HUES64 (cell line): ENCODE results near the gene GAN.
"Not testable (repeated sequence)": the region's sequence is repeated elsewhere in the genome, so short reads cannot be mapped to it uniquely, and the experiment has no call there.

Experiments
- H3K27ac ChIP-seq: 2 replicates; pipeline ENCODE4 v1.7.0; 2013; ENCODE audit warnings: low read depth, low read length, inconsistent platforms
- H3K27me3 ChIP-seq: 2 replicates; pipeline ENCODE4 v1.6.1; 2013; ENCODE audit warnings: mild to moderate bottlenecking, low read length; ENCODE audit not compliant: insufficient read depth
- H3K36me3 ChIP-seq: 2 replicates; pipeline ENCODE4 v1.6.1; 2013; ENCODE audit warnings: mild to moderate bottlenecking, low read length; ENCODE audit not compliant: insufficient read depth
- H3K4me1 ChIP-seq: 2 replicates; pipeline ENCODE4 v1.6.1; 2013; ENCODE audit warnings: mild to moderate bottlenecking, low read length, moderate library complexity; ENCODE audit not compliant: insufficient read depth
- H3K4me3 ChIP-seq: 2 replicates; pipeline ENCODE4 v1.5.1; 2013; ENCODE audit warnings: mild to moderate bottlenecking, low read length, moderate library complexity
- H3K9ac ChIP-seq: 2 replicates; pipeline ENCODE4 v1.6.1; 2013; ENCODE audit warnings: mild to moderate bottlenecking, low read depth, low read length
- H3K9me3 ChIP-seq: 2 replicates; pipeline ENCODE4 v1.6.1; 2013; ENCODE audit warnings: low read depth, low read length; ENCODE audit not compliant: insufficient read depth
- WGBS: fragments of 150-250, 120-280 bp; methylation state at CpG from one replicate; pipeline ENCODE4 v1.1.7; 2013; ENCODE audit warnings: missing lambda C conversion rate; 5-methylcytosine and 5-hydroxymethylcytosine counted together

The GAN gene

GRCh38 chr16:81415751-81416150, 101.0 kb downstream of the GAN start:
- H3K27me3 ChIP-seq, result no peaks in the 10 kb centered on the region
- 21% methylated on average over 11 of the region's 11 CpGs for WGBS
- H3K36me3 ChIP-seq, result no peaks in the 10 kb centered on the region
- no peaks in the 10 kb centered on the region for H3K9me3 ChIP-seq
- no peak overlapping the region for H3K27ac ChIP-seq
- H3K9ac ChIP-seq, result no peak overlapping the region
- H3K4me3 ChIP-seq, result no peak overlapping the region
- H3K4me1 ChIP-seq, result peaks cover 21% of the 10 kb centered on the region

DNA sequence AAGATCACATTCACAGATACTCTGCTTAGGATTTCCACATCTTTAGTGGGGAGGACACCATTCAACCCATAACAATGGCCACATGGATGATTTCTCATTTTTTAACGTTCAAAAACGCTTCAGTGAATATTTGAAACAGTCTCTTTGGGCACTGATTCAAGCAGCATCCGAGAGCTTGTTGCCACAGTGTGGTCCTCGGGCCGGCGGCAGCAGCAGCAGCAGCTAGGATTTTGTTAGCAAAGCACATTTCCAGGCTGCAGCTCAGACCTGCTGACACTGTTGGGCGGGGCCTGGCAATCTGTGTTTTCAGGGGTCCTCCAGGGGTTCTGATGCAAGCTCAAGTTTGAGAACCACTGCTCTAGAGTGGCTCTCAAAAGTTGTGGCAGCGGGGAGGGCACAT, 102.0 kb downstream of the GAN start:
- H3K4me3 ChIP-seq, result no peak overlapping the region
- no peaks in the 10 kb centered on the region for H3K36me3 ChIP-seq
- 85% methylated on average over 8 of the region's 8 CpGs for WGBS
- H3K9ac ChIP-seq, result no peak overlapping the region
- no peaks in the 10 kb centered on the region for H3K27me3 ChIP-seq
- H3K4me1 ChIP-seq, result peaks cover 17% of the 10 kb centered on the region
- no peak overlapping the region for H3K27ac ChIP-seq
- H3K9me3 ChIP-seq, result no peaks in the 10 kb centered on the region

DNA sequence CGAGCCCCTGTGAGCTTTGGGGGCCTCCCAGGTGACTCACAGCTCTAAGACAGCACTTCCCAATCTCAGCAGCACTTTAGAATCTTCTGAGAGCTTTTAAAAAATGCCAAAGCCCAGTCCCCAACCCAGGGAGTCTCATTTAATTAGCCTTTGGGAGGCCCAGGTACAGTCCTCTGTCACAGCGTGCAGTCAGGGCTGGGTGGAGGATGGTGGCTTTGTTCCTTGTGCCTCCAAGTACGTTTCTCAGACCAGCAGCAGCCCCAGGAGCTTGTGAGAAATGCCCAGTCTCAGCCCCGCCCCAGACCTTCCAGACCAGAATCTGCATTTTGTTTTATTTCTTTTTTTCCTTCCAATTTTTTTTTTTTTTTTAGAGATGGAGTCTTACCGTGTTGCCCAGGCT, 102.4 kb downstream of the GAN start:
- H3K27me3 ChIP-seq, result no peaks in the 10 kb centered on the region
- WGBS, result 88% methylated on average over 5 of the region's 5 CpGs
- H3K4me3 ChIP-seq, result no peak overlapping the region
- H3K9me3 ChIP-seq, result no peaks in the 10 kb centered on the region
- peaks cover 17% of the 10 kb centered on the region for H3K4me1 ChIP-seq
- H3K9ac ChIP-seq, result no peak overlapping the region
- no peak overlapping the region for H3K27ac ChIP-seq
- no peaks in the 10 kb centered on the region for H3K36me3 ChIP-seq

DNA sequence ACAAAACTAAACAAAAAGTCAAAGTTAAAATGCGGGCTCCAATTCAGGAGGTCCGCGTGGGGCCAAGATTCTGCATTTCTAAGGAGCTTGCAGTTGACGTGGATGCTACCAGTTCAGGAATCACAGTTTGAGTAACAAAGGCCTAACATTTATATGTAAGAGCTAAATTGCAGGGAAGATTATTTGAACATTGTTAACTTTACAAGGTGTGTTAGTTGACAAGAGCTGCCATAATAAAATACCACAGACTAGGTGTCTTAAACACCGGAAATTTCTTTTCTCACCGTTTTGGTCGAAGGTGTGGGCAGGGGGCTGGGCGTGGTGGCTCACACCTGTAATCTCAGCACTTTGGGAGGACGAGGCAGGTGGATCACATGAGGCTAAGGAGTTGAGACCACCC, 105.0 kb downstream of the GAN start:
- H3K4me1 ChIP-seq, result peaks cover 10% of the 10 kb centered on the region; the same call in 1 of the 2 replicates
- H3K27ac ChIP-seq, result no peak overlapping the region
- no peak overlapping the region for H3K9ac ChIP-seq
- H3K27me3 ChIP-seq, result no peaks in the 10 kb centered on the region
- whole genome bisulfite sequencing, result 88% methylated on average over 9 of the region's 9 CpGs
- H3K4me3 ChIP-seq, result no peak overlapping the region
- H3K36me3 ChIP-seq, result no peaks in the 10 kb centered on the region
- no peaks in the 10 kb centered on the region for H3K9me3 ChIP-seq

DNA sequence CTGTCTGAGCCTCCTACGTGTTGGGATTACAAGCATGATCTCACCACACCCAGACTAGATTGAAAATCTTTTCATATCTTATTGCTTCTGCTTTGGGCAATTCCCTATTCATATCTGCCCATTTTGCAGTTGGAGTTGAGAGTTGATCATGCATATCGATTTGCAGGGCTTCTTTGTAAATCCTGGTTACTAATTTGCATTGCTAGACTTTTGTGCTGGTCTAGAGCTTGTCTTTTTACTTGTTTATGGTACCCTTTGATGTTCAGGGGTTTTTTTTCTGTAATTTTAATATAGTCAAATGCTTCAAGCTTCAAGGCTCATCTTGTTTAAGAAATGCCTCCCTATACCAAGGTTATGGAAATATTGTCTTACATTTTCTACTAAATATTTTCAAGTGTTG, 106.4 kb downstream of the GAN start:
- Histone ChIP-seq H3K4me1 (0 out of 2 replicates have a peak, but pooled peaks cover under 1% of the 10 kb centered on the region), H3K4me3 (no peak overlapping the region), H3K9me3 (no peaks in the 10 kb centered on the region), H3K27me3 (no peaks in the 10 kb centered on the region), H3K9ac (no peak overlapping the region), H3K27ac (no peak overlapping the region), H3K36me3 (no peaks in the 10 kb centered on the region)
- WGBS, result 94% methylated on average over 2 of the region's 2 CpGs

GRCh38 chr16:81421536-81421935, 106.8 kb downstream of the GAN start:
- Histone ChIP-seq H3K27ac (no peak overlapping the region), H3K4me3 (no peak overlapping the region), H3K27me3 (no peaks in the 10 kb centered on the region), H3K9me3 (no peaks in the 10 kb centered on the region), H3K36me3 (no peaks in the 10 kb centered on the region), H3K4me1 (no peaks in the 10 kb centered on the region), H3K9ac (no peak overlapping the region)
- 92% methylated on average over 8 of the region's 11 CpGs for WGBS

DNA sequence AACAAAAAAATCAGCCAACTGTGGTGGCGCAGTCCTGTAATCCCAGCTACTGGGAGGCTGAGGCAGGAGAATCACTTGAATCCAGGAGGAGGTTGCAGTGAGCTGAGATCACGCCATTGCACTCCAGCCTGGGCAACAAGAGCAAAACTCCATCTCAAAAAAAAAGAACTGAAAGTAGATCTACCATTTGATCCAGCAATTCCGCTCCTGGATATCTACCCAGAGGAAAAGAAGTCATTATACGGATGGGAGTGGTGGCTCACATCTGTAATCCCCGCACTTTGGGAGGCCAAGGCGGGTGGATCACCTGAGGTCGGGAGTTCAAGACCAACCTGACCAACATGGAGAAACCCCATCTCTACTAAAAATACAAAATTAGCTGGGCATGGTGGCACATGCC, 107.4 kb downstream of the GAN start:
- not testable (repeated sequence) for H3K4me3 ChIP-seq, H3K27me3 ChIP-seq, H3K27ac ChIP-seq, H3K4me1 ChIP-seq, H3K36me3 ChIP-seq, H3K9me3 ChIP-seq, H3K9ac ChIP-seq
- 94% methylated on average over 7 of the region's 7 CpGs for WGBS

DNA sequence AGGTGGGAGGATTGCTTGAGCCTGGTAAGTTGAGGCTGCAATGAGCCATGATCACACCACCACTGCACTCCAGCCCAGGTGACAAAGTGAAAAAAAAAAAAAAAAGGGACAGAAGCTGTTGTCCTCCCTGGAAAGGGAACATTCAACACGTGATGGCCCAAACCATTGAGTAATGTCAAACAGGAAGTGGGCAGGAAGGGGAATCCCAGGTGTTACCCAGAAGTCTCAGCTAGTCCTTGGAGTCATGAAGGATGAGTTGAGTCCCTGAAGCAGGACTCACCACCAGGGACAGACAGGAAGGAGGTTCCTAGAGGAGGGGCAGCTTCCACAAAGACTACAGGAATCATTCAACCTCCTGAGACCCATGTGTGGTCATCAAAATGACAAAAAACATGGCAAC, 110.0 kb downstream of the GAN start:
- peaks cover 3% of the 10 kb centered on the region; the same call in 1 of the 2 replicates for H3K4me1 ChIP-seq
- H3K27me3 ChIP-seq, result no peaks in the 10 kb centered on the region
- H3K9me3 ChIP-seq, result no peaks in the 10 kb centered on the region
- WGBS, result 35% methylated on average over 1 of the region's 1 CpG
- no peak overlapping the region for H3K27ac ChIP-seq
- no peak overlapping the region for H3K4me3 ChIP-seq
- no peak overlapping the region for H3K9ac ChIP-seq
- H3K36me3 ChIP-seq, result no peaks in the 10 kb centered on the region

- Histone ChIP-seq H3K36me3 (no peaks in the 10 kb centered on the region), H3K9ac (no peak overlapping the region), H3K27ac (no peak overlapping the region), H3K4me1 (peaks cover 3% of the 10 kb centered on the region; the same call in 1 of the 2 replicates), H3K9me3 (no peaks in the 10 kb centered on the region), H3K4me3 (no peak overlapping the region), H3K27me3 (no peaks in the 10 kb centered on the region)
- WGBS, result 85% methylated on average over 6 of the region's 6 CpGs
These were observed 112.5 kb downstream of the GAN start for GRCh38 chr16:81427219-81427618.

- Histone ChIP-seq H3K27me3 (no peaks in the 10 kb centered on the region), H3K27ac (no peak overlapping the region), H3K4me3 (no peak overlapping the region), H3K9me3 (no peaks in the 10 kb centered on the region), H3K4me1 (peaks cover 6% of the 10 kb centered on the region; the same call in 1 of the 2 replicates), H3K9ac (no peak overlapping the region), H3K36me3 (no peaks in the 10 kb centered on the region)
- WGBS, result 60% methylated on average over 3 of the region's 3 CpGs
These were observed 114.3 kb downstream of the GAN start for GRCh38 chr16:81429045-81429521.

DNA sequence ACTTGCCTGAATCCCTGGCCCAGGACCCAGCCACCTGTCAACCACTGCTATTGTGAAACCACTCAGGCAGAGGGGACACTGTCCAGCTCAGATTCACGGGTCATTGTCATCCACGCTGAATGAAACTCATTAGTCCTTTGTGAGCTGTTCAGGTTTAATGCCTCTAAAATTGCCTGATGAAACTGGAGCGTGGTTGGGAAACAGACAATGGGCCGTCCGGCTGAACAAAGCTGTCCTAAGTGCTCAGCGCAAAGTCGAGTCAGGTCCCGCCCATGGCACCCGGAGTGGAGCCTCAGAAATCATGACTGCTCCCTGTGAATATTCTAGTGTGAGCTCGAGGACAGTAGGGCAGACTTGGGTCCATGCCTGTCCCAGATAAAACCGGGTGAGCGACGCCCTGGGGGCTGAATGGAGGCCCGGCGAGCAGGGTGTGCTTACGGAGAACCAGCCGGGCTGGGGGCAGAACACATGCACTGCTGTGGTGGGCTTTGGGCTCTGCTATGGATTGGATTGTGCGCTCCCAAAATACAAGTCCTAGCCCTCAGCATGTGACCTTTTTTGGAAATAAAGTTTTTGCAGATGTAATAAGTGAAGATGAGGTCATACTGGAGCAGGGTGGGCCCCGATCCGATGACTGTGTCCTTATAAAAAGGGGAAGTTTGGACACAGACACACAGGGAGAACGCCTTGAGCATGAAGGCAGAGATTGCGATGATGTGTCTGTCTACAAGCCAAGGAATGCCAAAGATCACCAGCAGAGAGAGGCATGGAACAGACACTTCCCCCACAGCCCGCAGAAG, 117.0 kb downstream of the GAN start:
- Histone ChIP-seq H3K9me3 (no peaks in the 10 kb centered on the region), H3K36me3 (no peaks in the 10 kb centered on the region), H3K4me3 (no peak overlapping the region), H3K4me1 (peaks cover 6% of the 10 kb centered on the region; the same call in 1 of the 2 replicates), H3K27me3 (no peaks in the 10 kb centered on the region), H3K9ac (no peak overlapping the region), H3K27ac (no peak overlapping the region)
- WGBS, result 93% methylated on average over 23 of the region's 23 CpGs
